GM19467 (cell line): ENCODE data around the gene ZRANB1.

Experiments used
- ATAC-seq: cut with Tn5 transposase; IDR thresholded peaks from one replicate; pipeline ENCODE4 v1.9.1; 2021; ENCODE audit warnings: mild to moderate bottlenecking, moderate library complexity; ENCODE audit not compliant: unreplicated experiment

The ZRANB1 gene

GRCh38 chr10:125033146-125033924 is 91.4 kb downstream of the ZRANB1 start:
- no peak for ATAC-seq

GRCh38 chr10:125034675-125035074 is 92.8 kb downstream of the ZRANB1 start:
- no peak for ATAC-seq

DNA sequence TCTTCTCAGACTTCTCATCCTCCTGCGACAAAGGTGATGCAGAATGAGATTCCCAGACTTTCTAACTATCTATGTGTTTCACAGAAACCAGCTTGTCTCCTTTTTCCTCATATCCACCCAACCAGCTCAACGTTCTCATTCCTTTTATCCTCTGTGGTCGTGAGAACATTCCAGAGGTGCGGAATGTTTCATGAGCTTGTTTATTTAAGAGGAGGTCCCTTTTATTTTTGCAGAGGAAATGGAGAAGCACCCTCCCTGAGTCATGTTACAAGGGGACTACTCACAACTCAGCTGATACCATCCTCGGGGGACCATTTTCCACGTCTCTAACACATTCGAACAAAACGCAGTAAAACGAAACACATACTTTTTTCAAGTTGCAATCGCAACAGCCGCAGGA is 93.2 kb downstream of the ZRANB1 start:
- no peak for ATAC-seq

DNA sequence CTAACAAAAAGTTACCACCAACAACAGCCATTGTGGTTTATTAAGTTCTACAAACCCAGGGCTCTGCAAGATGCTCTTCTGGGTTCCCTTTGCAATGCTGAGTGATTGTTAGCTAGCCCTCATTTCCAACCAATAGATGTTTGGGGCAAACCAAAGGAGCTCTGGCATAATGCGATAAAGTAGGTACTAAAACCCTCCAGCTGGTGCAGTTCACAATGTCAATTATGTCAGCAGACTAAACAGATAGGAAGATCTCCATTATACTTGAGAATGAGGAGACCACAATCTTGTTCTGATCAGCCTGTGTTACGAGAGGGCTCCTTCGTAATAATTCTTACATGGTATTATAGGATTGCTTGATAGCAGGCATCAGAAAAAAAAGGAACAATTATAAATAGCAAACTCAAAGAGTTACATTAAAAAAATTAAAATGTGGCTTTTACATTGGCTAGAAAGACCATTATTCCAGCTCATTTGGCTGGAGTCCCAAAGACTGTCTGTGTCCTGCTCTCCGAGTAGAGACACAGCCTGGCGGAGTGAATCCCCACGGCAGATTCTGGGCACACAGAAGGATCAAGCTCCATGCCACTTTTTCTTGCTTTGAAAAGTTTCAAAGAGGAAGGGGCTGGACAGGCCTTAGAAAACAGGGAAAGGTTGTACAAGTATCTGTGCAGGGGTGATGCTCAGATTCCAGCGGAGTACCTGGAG is 93.8 kb downstream of the ZRANB1 start:
- ATAC-seq, result no peak

DNA sequence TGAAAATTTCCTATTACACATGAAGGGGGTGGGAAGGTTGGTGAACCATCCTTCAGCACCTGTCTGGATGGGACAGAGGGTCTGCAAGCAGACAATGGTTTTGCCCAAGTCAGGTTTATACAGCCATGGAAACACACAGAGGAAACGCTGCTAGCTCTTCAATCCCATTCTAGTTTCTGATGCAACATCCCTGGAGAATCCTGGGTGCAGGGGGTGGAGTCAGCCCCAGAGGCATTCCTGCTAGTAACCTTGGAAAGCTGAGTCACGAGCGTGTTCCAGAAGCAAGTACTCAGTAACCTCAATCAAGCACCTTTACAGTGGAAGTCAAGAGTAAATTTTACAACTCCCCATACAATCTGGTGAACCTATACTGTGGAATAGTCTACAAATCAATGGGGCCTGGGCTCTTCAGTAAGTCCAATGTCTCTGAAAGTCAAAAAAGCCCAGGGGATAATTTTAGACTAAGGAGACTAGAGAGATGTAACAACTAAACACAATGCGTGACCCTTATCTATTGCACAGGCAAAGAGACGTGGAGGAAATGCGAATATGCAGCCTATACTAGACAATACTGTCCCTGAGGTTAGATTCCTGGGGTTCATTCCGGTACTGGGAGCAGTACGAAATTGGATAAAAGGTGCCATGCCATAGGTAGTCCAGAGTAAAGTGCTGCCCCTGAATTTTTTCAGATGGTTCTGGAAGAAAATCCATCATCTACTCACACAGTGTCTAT is 95.4 kb downstream of the ZRANB1 start:
- ATAC-seq, result no peak
